ENCODE data around the gene PTPRD.

Gene PTPRD

GRCh38 chr9:8643464-8643863 is 1969.3 kb downstream of the PTPRD start:
- DNase-seq (ENCODE audit: low read depth, low spot score), result no peak
- no peak for TF ChIP-seq SUZ12 (IDR thresholded peaks at IDR 0.05; ENCODE audit: extremely low read depth, insufficient read depth, insufficient read length)
- TF ChIP-seq YY1 (IDR thresholded peaks at IDR 0.05; ENCODE audit: insufficient read depth, insufficient read length), result no peak
- TF ChIP-seq ZNF274 (IDR thresholded peaks at IDR 0.05; ENCODE audit: low read depth, low read length), result no peak
- Histone ChIP-seq H3K36me3 (ENCODE audit: insufficient read depth, insufficient read length, low read length) (no peaks in the 10 kb centered on the region), H3K27me3 (ENCODE audit: insufficient read depth, insufficient read length) (no peaks in the 10 kb centered on the region), H3K4me3 (ENCODE audit: insufficient read length, low read depth) (no peak overlapping the region), H3K9me3 (ENCODE audit: insufficient read depth, low read length) (no peaks in the 10 kb centered on the region), H3K9ac (ENCODE audit: insufficient read length, low read depth) (no peak overlapping the region), H3K4me1 (ENCODE audit: insufficient read depth, insufficient read length) (no peaks in the 10 kb centered on the region)

- no peak overlapping the region for H3K4me3 ChIP-seq (ENCODE audit: insufficient read length, low read depth)
- H3K27me3 ChIP-seq (ENCODE audit: insufficient read depth, insufficient read length), result no peaks in the 10 kb centered on the region
- no peak for DNase-seq (ENCODE audit: low read depth, low spot score)
- H3K9me3 ChIP-seq (ENCODE audit: insufficient read depth, low read length), result no peaks in the 10 kb centered on the region
- H3K9ac ChIP-seq (ENCODE audit: insufficient read length, low read depth), result no peak overlapping the region
- TF ChIP-seq SUZ12 (IDR thresholded peaks at IDR 0.05; ENCODE audit: extremely low read depth, insufficient read depth, insufficient read length), result no peak
- no peak for TF ChIP-seq YY1 (IDR thresholded peaks at IDR 0.05; ENCODE audit: insufficient read depth, insufficient read length)
- no peak for TF ChIP-seq ZNF274 (IDR thresholded peaks at IDR 0.05; ENCODE audit: low read depth, low read length)
- no peaks in the 10 kb centered on the region for H3K4me1 ChIP-seq (ENCODE audit: insufficient read depth, insufficient read length)
- H3K36me3 ChIP-seq (ENCODE audit: insufficient read depth, insufficient read length, low read length), result no peaks in the 10 kb centered on the region
Measured at GRCh38 chr9:8640761-8641160, 1972.0 kb downstream of the PTPRD start.

GRCh38 chr9:8637626-8638025 is 1975.2 kb downstream of the PTPRD start:
- no peaks in the 10 kb centered on the region for H3K36me3 ChIP-seq (ENCODE audit: insufficient read depth, insufficient read length, low read length)
- TF ChIP-seq YY1 (IDR thresholded peaks at IDR 0.05; ENCODE audit: insufficient read depth, insufficient read length) (no peak), SUZ12 (IDR thresholded peaks at IDR 0.05; ENCODE audit: extremely low read depth, insufficient read depth, insufficient read length) (no peak), ZNF274 (IDR thresholded peaks at IDR 0.05; ENCODE audit: low read depth, low read length) (no peak)
- H3K9ac ChIP-seq (ENCODE audit: insufficient read length, low read depth), result no peak overlapping the region
- H3K4me3 ChIP-seq (ENCODE audit: insufficient read length, low read depth), result no peak overlapping the region
- DNase-seq (ENCODE audit: low read depth, low spot score), result no peak
- no peaks in the 10 kb centered on the region for H3K9me3 ChIP-seq (ENCODE audit: insufficient read depth, low read length)
- H3K4me1 ChIP-seq (ENCODE audit: insufficient read depth, insufficient read length), result no peaks in the 10 kb centered on the region
- H3K27me3 ChIP-seq (ENCODE audit: insufficient read depth, insufficient read length), result no peaks in the 10 kb centered on the region

GRCh38 chr9:8633784-8634183 is 1979.0 kb downstream of the PTPRD start:
- Histone ChIP-seq H3K36me3 (ENCODE audit: insufficient read depth, insufficient read length, low read length) (no peaks in the 10 kb centered on the region), H3K9me3 (ENCODE audit: insufficient read depth, low read length) (no peaks in the 10 kb centered on the region), H3K9ac (ENCODE audit: insufficient read length, low read depth) (no peak overlapping the region), H3K27me3 (ENCODE audit: insufficient read depth, insufficient read length) (no peaks in the 10 kb centered on the region), H3K4me1 (ENCODE audit: insufficient read depth, insufficient read length) (no peaks in the 10 kb centered on the region), H3K4me3 (ENCODE audit: insufficient read length, low read depth) (no peak overlapping the region)
- TF ChIP-seq SUZ12 (IDR thresholded peaks at IDR 0.05; ENCODE audit: extremely low read depth, insufficient read depth, insufficient read length), result no peak
- no peak for TF ChIP-seq ZNF274 (IDR thresholded peaks at IDR 0.05; ENCODE audit: low read depth, low read length)
- no peak for TF ChIP-seq YY1 (IDR thresholded peaks at IDR 0.05; ENCODE audit: insufficient read depth, insufficient read length)
- no peak for DNase-seq (ENCODE audit: low read depth, low spot score)

GRCh38 chr9:8632493-8632892 is 1980.3 kb downstream of the PTPRD start:
- Histone ChIP-seq H3K4me1 (ENCODE audit: insufficient read depth, insufficient read length) (no peaks in the 10 kb centered on the region), H3K27me3 (ENCODE audit: insufficient read depth, insufficient read length) (no peaks in the 10 kb centered on the region), H3K9me3 (ENCODE audit: insufficient read depth, low read length) (no peaks in the 10 kb centered on the region), H3K4me3 (ENCODE audit: insufficient read length, low read depth) (no peak overlapping the region), H3K36me3 (ENCODE audit: insufficient read depth, insufficient read length, low read length) (no peaks in the 10 kb centered on the region), H3K9ac (ENCODE audit: insufficient read length, low read depth) (no peak overlapping the region)
- no peak for DNase-seq (ENCODE audit: low read depth, low spot score)
- no peak for TF ChIP-seq SUZ12 (IDR thresholded peaks at IDR 0.05; ENCODE audit: extremely low read depth, insufficient read depth, insufficient read length)
- no peak for TF ChIP-seq YY1 (IDR thresholded peaks at IDR 0.05; ENCODE audit: insufficient read depth, insufficient read length)
- no peak for TF ChIP-seq ZNF274 (IDR thresholded peaks at IDR 0.05; ENCODE audit: low read depth, low read length)

GRCh38 chr9:8628791-8629190 is 1984.0 kb downstream of the PTPRD start:
- no peaks in the 10 kb centered on the region for H3K36me3 ChIP-seq (ENCODE audit: insufficient read depth, insufficient read length, low read length)
- H3K9ac ChIP-seq (ENCODE audit: insufficient read length, low read depth), result no peak overlapping the region
- no peaks in the 10 kb centered on the region for H3K4me1 ChIP-seq (ENCODE audit: insufficient read depth, insufficient read length)
- DNase-seq (ENCODE audit: low read depth, low spot score), result no peak
- no peak overlapping the region for H3K4me3 ChIP-seq (ENCODE audit: insufficient read length, low read depth)
- no peaks in the 10 kb centered on the region for H3K9me3 ChIP-seq (ENCODE audit: insufficient read depth, low read length)
- TF ChIP-seq YY1 (IDR thresholded peaks at IDR 0.05; ENCODE audit: insufficient read depth, insufficient read length), result no peak
- TF ChIP-seq ZNF274 (IDR thresholded peaks at IDR 0.05; ENCODE audit: low read depth, low read length), result no peak
- no peak for TF ChIP-seq SUZ12 (IDR thresholded peaks at IDR 0.05; ENCODE audit: extremely low read depth, insufficient read depth, insufficient read length)
- H3K27me3 ChIP-seq (ENCODE audit: insufficient read depth, insufficient read length), result no peaks in the 10 kb centered on the region

DNA sequence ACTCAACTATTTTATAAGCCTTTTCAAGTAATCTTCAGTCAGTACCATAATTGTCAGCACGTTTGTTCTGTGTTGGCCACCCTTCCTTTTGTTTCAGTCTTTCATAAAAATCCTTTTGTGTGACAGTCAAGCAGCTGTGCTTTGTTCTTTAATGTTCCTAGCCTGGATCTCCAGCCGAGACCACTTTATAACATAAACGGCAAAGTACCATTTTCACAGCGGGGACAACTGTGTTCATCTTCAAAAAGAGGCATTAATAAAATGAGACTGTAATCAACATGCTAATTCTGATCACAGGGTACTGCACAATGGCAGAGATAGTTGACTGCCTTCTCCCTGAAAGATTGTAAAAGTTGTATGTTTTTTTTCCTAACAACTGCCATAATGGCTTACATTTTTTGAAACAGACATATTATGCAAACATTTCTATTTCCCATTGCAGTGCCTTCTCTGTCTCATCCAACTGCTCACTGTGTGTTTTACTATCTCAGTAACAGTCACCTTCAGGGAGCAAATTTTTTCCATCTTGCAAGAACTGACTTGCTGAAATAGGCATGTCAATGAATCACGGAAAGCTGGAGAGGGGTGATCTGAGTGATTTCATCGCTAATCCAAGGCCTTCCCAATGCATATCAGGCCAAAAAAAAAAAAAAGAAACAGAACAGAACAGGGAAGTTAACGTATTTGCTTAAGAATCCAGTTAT is 1984.7 kb downstream of the PTPRD start:
- H3K36me3 ChIP-seq (ENCODE audit: insufficient read depth, insufficient read length, low read length), result no peaks in the 10 kb centered on the region
- H3K4me1 ChIP-seq (ENCODE audit: insufficient read depth, insufficient read length), result no peaks in the 10 kb centered on the region
- no peak overlapping the region for H3K9ac ChIP-seq (ENCODE audit: insufficient read length, low read depth)
- H3K27me3 ChIP-seq (ENCODE audit: insufficient read depth, insufficient read length), result no peaks in the 10 kb centered on the region
- TF ChIP-seq ZNF274 (IDR thresholded peaks at IDR 0.05; ENCODE audit: low read depth, low read length) (no peak), SUZ12 (IDR thresholded peaks at IDR 0.05; ENCODE audit: extremely low read depth, insufficient read depth, insufficient read length) (no peak), YY1 (IDR thresholded peaks at IDR 0.05; ENCODE audit: insufficient read depth, insufficient read length) (no peak)
- no peak for DNase-seq (ENCODE audit: low read depth, low spot score)
- H3K4me3 ChIP-seq (ENCODE audit: insufficient read length, low read depth), result no peak overlapping the region
- H3K9me3 ChIP-seq (ENCODE audit: insufficient read depth, low read length), result no peaks in the 10 kb centered on the region
